H1 (cell line): Measurements from ENCODE around the gene RTL9.

Experiments
- ATF2 ChIP-seq: IDR thresholded peaks from 2 replicates; pipeline ENCODE4 v1.6.1; 2012; ENCODE audit warnings: low read length, inconsistent platforms
- BRCA1 ChIP-seq: IDR thresholded peaks from 2 replicates; pipeline ENCODE4 v1.6.1; 2012; ENCODE audit warnings: low read depth, low read length, improper control_type of control experiment
- CBX8 ChIP-seq: fragments of 300-800, 300-1000 bp; sonication (generic); IDR thresholded peaks from 2 replicates; pipeline ENCODE4 v1.7.1; 2016; ENCODE audit warnings: low read depth, low read length, borderline replicate concordance
- CHD1 ChIP-seq: IDR thresholded peaks from 2 replicates; pipeline ENCODE4 v1.6.1; 2012; ENCODE audit warnings: low read depth, low read length, improper control_type of control experiment
- CREB1 ChIP-seq: IDR thresholded peaks from 2 replicates; pipeline ENCODE4 v1.6.1; 2012; ENCODE audit warnings: inconsistent platforms
- CTCF ChIP-seq, 3 experiments: IDR thresholded peaks; 1 replicate in 2 of 3; 2 replicates in 1 of 3; pipeline versions ENCODE4 v1.5.1 to v1.6.1; 2011; ENCODE audit warnings: low read length in 3 of 3, mild to moderate bottlenecking in 3 of 3, inconsistent platforms in 2 of 3, low read depth in 1 of 3, moderate library complexity in 1 of 3; ENCODE audit not compliant: insufficient read depth in 1 of 3; ENCODE audit errors: control extremely low read depth in 1 of 3
- EP300 ChIP-seq, 2 experiments: IDR thresholded peaks; 1 replicate in 1 of 2; 2 replicates in 1 of 2; pipeline ENCODE4 v1.6.1; 2011 to 2012; ENCODE audit warnings: low read depth in 2 of 2, low read length in 2 of 2, mild to moderate bottlenecking in 2 of 2, borderline replicate concordance in 1 of 2, inconsistent platforms in 1 of 2, moderate library complexity in 1 of 2
- KDM4A ChIP-seq: IDR thresholded peaks from one replicate; pipeline ENCODE4 v1.7.1; 2012; ENCODE audit warnings: low read depth, mild to moderate bottlenecking, moderate library complexity, low read length, inconsistent platforms; ENCODE audit not compliant: severe bottlenecking
- PHF8 ChIP-seq: fragments of 200-600 bp; sonication (generic); conservative IDR thresholded peaks from 2 replicates; pipeline ENCODE4 v1.7.1; 2012; ENCODE audit warnings: low read depth, mild to moderate bottlenecking, inconsistent platforms, low read length, moderate library complexity
- POLR2AphosphoS5 ChIP-seq: IDR thresholded peaks from 2 replicates; pipeline ENCODE4 v1.6.1; 2011; ENCODE audit warnings: low read depth, low read length
- RNF2 ChIP-seq: fragments of 200-900, 300-1000 bp; sonication (generic); IDR thresholded peaks from 2 replicates; pipeline ENCODE4 v1.7.1; 2016; ENCODE audit warnings: borderline replicate concordance, low read depth, mild to moderate bottlenecking, antibody characterized with exemption, low read length; ENCODE audit not compliant: poor library complexity, severe bottlenecking; ENCODE audit errors: missing control alignments
- RXRA ChIP-seq: IDR thresholded peaks from 2 replicates; pipeline ENCODE4 v1.6.1; 2011; ENCODE audit warnings: low read depth, mild to moderate bottlenecking, low read length, moderate library complexity; ENCODE audit not compliant: insufficient read depth
- TAF1 ChIP-seq: IDR thresholded peaks from 2 replicates; pipeline ENCODE4 v1.6.1; 2011; ENCODE audit warnings: mild to moderate bottlenecking, low read depth, low read length

GRCh38 chrX:110331444-110332030, 27.1 kb upstream of the RTL9 start:
- TF ChIP-seq PHF8 = no peak
- TF ChIP-seq CTCF (IDR thresholded peaks at IDR 0.05; ENCODE audit: control extremely low read depth in 1 of 3, insufficient read depth in 1 of 3, low read depth in 1 of 3, low read length in 3 of 3) = no peak
- TF ChIP-seq KDM4A = no peak
- TF ChIP-seq TAF1 = no peak
- TF ChIP-seq POLR2AphosphoS5 = no peak
- TF ChIP-seq RXRA = no peak
- TF ChIP-seq CHD1 = no peak
- no peak for TF ChIP-seq EP300 (IDR thresholded peaks at IDR 0.05; ENCODE audit: borderline replicate concordance in 1 of 2, low read depth in 2 of 2, low read length in 2 of 2)
- no peak for TF ChIP-seq CBX8
- no peak for TF ChIP-seq BRCA1
- no peak for TF ChIP-seq ATF2
- TF ChIP-seq RNF2 = no peak
- no peak for TF ChIP-seq CREB1
